Mesothelial cell of epicardium (in vitro differentiated cells): ENCODE measurements around the gene TMEM14C. TPM values are rescaled to one million over a fixed set of nuclear protein-coding genes. Genes with fewer than 3 reads are reported as not detected.

Experiments
- DNase-seq, 2 experiments: peaks; one replicate each; pipeline ENCODE4 v3.0.0; 2021; ENCODE audit warnings: low spot score in 2 of 2; ENCODE audit not compliant: unreplicated experiment in 2 of 2
- H3K27ac Mint-ChIP-seq: 2 replicates; pipeline ENCODE4 v1.8.0; 2021; ENCODE audit warnings: mixed read lengths
- H3K27me3 Mint-ChIP-seq: 2 replicates; pipeline ENCODE4 v1.8.0; 2021; ENCODE audit warnings: low read depth, mixed read lengths
- H3K36me3 Mint-ChIP-seq: 2 replicates; pipeline ENCODE4 v1.8.0; 2021; ENCODE audit warnings: mixed read lengths
- H3K4me1 Mint-ChIP-seq: 2 replicates; pipeline ENCODE4 v1.8.0; 2021; ENCODE audit warnings: mixed read lengths
- H3K4me3 Mint-ChIP-seq: 2 replicates; pipeline ENCODE4 v1.8.0; 2021; ENCODE audit warnings: mild to moderate bottlenecking, moderate library complexity, mixed read lengths
- H3K9me3 Mint-ChIP-seq: 2 replicates; pipeline ENCODE4 v1.8.0; 2021; ENCODE audit warnings: mixed read lengths
- total RNA-seq: library from RNA; stranded (reverse); gene quantifications from 3 replicates; pipeline ENCODE4 v1.2.1, GENCODE V29; 2021
- TF ChIP-seq, protein P1 (sequence below): fragments of 200-600 bp; sonication (generic); IDR thresholded peaks from one replicate; pipeline ENCODE4 v1.5.0; 2021; ENCODE audit warnings: antibody characterized with exemption; ENCODE audit not compliant: unreplicated experiment

Gene TMEM14C
- total RNA-seq, 1 donor from 2014 or later: 74.4 TPM

DNA sequence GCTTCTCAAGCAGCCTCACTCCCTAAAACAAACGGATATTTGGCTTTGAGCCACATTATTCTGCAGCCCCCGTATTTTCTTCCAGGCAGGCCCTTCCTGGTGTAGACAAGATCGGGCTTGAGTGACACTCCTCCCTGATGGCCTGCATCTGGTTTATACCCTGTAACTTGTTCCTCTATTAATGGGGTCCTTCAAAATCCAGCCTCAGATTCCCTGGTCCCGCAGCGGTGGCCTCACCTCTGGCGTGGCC, 375 bp upstream of the TMEM14C start:
- TF ChIP-seq, protein P1, sequence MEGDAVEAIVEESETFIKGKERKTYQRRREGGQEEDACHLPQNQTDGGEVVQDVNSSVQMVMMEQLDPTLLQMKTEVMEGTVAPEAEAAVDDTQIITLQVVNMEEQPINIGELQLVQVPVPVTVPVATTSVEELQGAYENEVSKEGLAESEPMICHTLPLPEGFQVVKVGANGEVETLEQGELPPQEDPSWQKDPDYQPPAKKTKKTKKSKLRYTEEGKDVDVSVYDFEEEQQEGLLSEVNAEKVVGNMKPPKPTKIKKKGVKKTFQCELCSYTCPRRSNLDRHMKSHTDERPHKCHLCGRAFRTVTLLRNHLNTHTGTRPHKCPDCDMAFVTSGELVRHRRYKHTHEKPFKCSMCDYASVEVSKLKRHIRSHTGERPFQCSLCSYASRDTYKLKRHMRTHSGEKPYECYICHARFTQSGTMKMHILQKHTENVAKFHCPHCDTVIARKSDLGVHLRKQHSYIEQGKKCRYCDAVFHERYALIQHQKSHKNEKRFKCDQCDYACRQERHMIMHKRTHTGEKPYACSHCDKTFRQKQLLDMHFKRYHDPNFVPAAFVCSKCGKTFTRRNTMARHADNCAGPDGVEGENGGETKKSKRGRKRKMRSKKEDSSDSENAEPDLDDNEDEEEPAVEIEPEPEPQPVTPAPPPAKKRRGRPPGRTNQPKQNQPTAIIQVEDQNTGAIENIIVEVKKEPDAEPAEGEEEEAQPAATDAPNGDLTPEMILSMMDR: no peak
- Mint-ChIP-seq H3K27me3 (no peaks in the 10 kb centered on the region), H3K9me3 (peaks cover 4% of the 10 kb centered on the region), H3K4me1 (peaks cover 28% of the 10 kb centered on the region), H3K36me3 (peaks cover 7% of the 10 kb centered on the region), H3K4me3 (peak overlapping the region; percentile 97), H3K27ac (peak overlapping the region; percentile 99)
- DNase-seq: no peak

DNA sequence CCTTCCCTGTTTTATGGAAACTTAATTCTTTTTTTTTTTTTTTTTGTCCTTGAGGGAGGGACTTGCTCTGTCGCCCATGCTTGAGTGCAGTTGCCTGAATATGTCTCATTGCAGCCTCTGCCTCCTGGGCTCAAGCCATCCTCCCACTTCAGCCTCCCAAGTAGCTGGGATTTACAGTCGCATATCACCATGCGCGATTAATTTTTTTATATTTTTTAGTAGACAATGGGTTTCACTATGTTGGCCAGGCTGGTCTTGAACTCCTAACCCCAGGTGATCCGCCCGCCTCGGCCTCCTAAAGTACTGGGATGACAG, 654 bp downstream of the TMEM14C start:
- Mint-ChIP-seq H3K9me3 (peaks cover 2% of the 10 kb centered on the region), H3K4me3 (peak overlapping the region; percentile 97), H3K27me3 (no peaks in the 10 kb centered on the region), H3K36me3 (peaks cover 14% of the 10 kb centered on the region), H3K27ac (peak overlapping the region; percentile 99), H3K4me1 (peaks cover 28% of the 10 kb centered on the region)
- DNase-seq: no peak
- TF ChIP-seq, protein P1: no peak

DNA sequence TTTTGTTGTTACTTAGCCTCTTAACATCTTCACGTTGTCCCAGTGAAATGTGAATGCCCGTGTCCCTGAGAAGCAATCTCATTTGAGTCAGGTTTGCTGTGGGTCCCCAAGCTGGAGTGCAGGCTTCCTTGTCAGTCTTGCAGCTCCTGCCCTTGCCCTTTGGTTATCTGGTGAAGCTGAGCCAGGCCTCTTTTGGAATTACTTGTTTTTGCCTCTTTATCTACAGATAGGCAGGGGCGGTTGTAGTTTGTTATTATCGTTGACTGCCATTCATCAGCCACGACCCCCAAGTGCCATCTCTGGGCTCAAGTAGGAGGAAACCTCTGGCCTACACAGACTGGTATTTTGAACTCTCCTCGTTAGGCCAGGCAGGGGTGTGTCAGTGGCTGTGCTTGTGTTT, 2.2 kb downstream of the TMEM14C start:
- Mint-ChIP-seq H3K4me3 (peak overlapping the region; percentile 97), H3K36me3 (peaks cover 18% of the 10 kb centered on the region), H3K27me3 (no peaks in the 10 kb centered on the region), H3K27ac (peak overlapping the region; percentile 61), H3K9me3 (no peaks in the 10 kb centered on the region), H3K4me1 (peaks cover 28% of the 10 kb centered on the region)
- no peak for DNase-seq
- TF ChIP-seq, protein P1: no peak

DNA sequence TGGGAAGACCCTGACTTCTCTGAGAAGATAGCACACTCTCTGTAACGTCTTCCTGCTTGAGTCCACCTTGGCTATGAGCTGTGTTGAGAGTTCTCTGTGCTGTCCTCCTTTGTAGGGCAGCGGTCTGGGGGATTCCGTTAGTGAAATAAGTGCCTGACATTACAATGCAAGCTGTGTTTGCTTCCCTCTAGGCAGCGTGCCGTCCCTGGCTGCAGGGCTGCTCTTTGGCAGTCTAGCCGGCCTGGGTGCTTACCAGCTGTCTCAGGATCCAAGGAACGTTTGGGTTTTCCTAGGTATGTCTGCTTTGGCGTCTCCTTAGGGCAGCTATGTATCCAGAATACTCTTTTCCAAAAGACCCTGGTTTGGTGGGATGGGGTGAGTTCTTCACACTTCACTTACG, 2.8 kb downstream of the TMEM14C start:
- TF ChIP-seq, protein P1: no peak
- Mint-ChIP-seq H3K27me3 (no peaks in the 10 kb centered on the region), H3K27ac (peak overlapping the region; percentile 61), H3K4me3 (no peak overlapping the region), H3K4me1 (peaks cover 28% of the 10 kb centered on the region), H3K36me3 (peaks cover 24% of the 10 kb centered on the region), H3K9me3 (no peaks in the 10 kb centered on the region)
- no peak for DNase-seq

DNA sequence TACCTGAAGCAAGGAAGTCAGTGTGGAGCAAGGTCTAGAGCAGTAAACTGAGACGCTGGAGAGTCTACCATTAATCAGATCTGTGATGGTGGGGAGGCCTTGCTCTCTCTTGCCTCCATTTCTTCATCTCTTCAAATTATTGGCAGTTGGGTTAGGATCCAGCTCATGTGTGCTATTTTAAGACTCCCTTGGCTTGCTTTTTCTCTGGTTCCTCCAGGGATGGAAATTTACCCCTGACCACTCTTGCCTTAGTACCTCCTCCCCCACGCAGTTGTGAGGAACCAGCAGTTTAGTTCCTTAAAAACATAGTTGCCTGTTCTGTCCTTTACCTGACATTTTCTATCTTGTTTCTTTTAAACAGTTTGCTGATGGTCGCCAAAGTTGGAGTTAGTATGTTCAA, 7.4 kb downstream of the TMEM14C start:
- Mint-ChIP-seq H3K36me3 (peaks cover 41% of the 10 kb centered on the region), H3K27ac (peak overlapping the region; percentile 4), H3K4me1 (peaks cover 9% of the 10 kb centered on the region), H3K4me3 (no peak overlapping the region), H3K27me3 (no peaks in the 10 kb centered on the region), H3K9me3 (no peaks in the 10 kb centered on the region)
- DNase-seq: peak in 1 of 2 experiments; percentile 1
- TF ChIP-seq, protein P1: no peak

DNA sequence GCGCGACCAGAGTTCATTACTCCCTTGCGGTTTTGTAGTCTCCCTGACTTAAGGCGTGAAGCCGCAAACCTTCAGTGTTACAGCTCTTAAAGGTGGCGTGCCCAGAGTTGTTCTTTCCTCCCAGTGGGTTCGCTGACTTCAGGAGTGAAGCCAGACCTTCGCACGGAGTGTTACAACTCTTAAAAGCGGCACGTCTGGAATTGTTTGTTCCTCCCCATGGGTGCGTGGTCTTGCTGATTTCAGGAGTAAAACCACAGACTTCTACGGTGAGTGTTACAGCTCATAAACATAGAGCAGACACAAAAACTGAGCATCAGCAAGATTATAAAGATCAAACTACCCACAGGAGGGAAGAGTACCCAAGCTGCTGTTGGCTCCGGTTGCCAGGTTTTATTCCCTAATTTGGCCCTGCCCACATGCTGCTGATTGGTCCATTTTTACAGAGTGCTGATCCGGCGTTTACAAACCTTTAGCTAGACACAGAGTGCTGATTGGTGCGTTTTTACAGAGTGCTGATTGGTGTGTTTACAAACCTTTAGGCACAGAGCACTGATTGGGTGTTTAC, 10.4 kb downstream of the TMEM14C start:
- H3K27ac Mint-ChIP-seq: peak overlapping the region; percentile 85
- DNase-seq: no peak

More for the DNA sequence above, 10.4 kb downstream of the TMEM14C start:
- Mint-ChIP-seq H3K9me3 (no peaks in the 10 kb centered on the region), H3K4me3 (no peak overlapping the region), H3K36me3 (peaks cover 32% of the 10 kb centered on the region), H3K4me1 (peaks cover 8% of the 10 kb centered on the region), H3K27me3 (no peaks in the 10 kb centered on the region)
- TF ChIP-seq, protein P1: no peak
